H1 (cell line): ENCODE results near the gene MRPL42.
"Not testable (repeated sequence)": the region's sequence is repeated elsewhere in the genome, so short reads cannot be mapped to it uniquely, and the experiment has no call there.

Experiments used
- CHD1 ChIP-seq: IDR thresholded peaks from 2 replicates; pipeline ENCODE4 v1.6.1; 2012; ENCODE audit warnings: low read depth, low read length, improper control_type of control experiment
- JUND ChIP-seq: IDR thresholded peaks from 2 replicates; pipeline ENCODE4 v1.6.1; 2011; ENCODE audit warnings: mild to moderate bottlenecking, improper control_type of control experiment, low read length
- POLR2AphosphoS5 ChIP-seq: IDR thresholded peaks from 2 replicates; pipeline ENCODE4 v1.6.1; 2011; ENCODE audit warnings: low read depth, low read length

GRCh38 chr12:93492808-93493207 is 25.5 kb downstream of the MRPL42 start:
- TF ChIP-seq CHD1, JUND, POLR2AphosphoS5: not testable (repeated sequence)
